ENCODE data around the gene HYAL2. TPM values are rescaled to one million over a fixed set of nuclear protein-coding genes. Genes with fewer than 3 reads are reported as not detected.

HYAL2 gene
- total RNA-seq, 1 experiment from 2014 or later, result 61.4 TPM

DNA sequence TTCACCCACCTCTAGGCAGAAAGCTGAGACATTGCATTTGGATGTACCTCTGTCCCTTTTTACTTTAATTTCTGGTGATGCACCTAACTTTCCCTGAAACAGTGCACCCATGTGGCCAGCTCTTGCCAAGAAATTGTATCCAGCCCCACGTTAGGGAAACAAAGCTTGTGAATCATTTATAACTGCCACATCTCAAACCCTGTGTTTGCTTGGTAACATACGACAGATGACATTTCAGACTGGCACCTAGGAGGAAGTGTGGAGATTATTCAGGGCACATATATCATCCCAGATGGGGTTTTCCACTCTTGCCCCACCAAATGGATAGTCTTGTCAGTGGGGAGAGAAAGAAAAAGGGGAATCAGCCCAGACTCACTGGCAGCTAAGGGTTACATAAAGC lies 30.2 kb upstream of the HYAL2 start:
- in situ Hi-C loops (cut with HindIII; ENCODE audit: low pct_unique_long_range_greater_than_20kb, low sequenced_read_pairs), result no loop called here
- DNase-seq (ENCODE audit: low read depth), result peak; percentile 77

DNA sequence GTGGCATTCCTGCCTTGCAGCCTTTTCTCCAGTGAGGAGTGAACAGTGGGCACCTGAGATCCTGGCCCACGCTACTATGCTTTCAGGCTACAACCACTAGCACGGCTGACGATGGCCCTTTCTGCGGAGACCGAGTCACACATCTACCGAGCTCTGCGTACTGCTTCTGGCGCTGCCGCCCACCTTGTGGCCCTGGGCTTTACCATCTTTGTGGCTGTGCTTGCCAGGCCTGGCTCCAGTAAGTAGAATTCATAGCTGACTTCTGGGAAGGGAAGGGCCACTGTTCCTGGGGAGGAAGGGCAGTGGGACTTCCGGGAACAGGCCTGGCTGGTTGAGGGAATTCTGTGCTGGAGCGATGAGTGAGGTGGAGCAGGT lies 28.8 kb upstream of the HYAL2 start:
- DNase-seq (ENCODE audit: low read depth), result peak; percentile 7
- in situ Hi-C loops (cut with HindIII; ENCODE audit: low pct_unique_long_range_greater_than_20kb, low sequenced_read_pairs), result no loop called here

DNA sequence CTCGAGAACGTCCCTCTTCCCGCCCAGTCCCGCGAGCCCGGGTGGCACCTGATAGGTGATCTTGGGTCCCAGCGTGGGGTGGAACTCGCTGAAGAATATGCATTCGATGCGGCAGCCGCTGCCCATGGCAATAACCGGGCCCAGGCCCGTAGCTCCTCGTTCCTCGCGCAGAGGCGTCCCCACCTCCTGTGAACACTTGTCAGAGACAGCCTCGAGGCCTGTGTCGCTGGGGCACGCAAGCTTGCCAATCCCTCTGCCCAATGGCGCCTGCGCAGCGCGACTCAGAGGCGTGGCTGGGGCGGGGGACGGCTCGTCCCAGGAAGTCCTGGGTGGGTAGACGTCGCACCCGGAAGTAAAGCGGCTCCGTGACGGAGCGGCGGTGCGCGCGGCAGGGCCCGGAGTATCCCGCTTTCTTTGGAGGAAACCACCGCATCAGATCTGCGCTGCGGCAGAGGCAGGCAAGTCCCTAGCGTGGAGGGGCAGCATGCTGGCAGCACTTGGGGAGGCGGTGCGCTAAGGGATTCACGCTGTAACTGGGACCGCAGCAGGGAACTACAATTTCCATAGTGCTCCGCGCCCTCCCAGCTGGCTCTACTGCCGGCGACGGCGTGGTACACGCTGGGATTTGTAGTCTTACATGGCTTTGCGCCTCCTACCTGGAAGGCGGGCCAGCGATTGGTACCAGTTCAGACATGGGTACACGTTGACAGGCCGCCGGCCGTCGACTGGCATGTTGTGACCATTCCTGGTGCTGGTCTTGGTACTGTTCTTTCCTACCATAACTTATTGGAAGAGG lies 28.2 kb upstream of the HYAL2 start, which contains the start of the genes CYB561D2 and NPRL2:
Gene CYB561D2 (plus strand): TSS at position 336 of the 796 bp plus-strand sequence. CDS start 572 bp downstream, outside the sequence.
Gene NPRL2 (minus strand): TSS at position 249 of the 796 bp plus-strand sequence. CDS start 123 bp downstream, at position 126.
- DNase-seq (ENCODE audit: low read depth), result peak; percentile 91
- in situ Hi-C loops (cut with HindIII; ENCODE audit: low pct_unique_long_range_greater_than_20kb, low sequenced_read_pairs), result no loop called here

DNA sequence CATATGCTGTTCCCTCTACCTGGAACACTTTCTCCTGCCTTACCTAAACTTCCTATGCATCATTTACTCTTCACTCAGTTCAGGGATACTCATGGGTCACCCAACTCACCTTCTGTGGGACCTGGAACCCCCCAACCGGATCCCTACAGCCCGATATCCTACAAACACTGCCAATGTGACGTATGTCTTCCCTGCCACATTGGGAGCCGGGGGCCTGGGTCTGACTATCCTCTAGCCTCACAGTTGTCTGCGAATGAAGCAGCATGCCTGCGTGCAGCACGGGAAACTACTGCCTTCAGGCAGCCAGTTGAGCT lies 27.6 kb upstream of the HYAL2 start:
- no peak for DNase-seq (ENCODE audit: low read depth)
- in situ Hi-C loops (cut with HindIII; ENCODE audit: low pct_unique_long_range_greater_than_20kb, low sequenced_read_pairs), result no loop called here

DNA sequence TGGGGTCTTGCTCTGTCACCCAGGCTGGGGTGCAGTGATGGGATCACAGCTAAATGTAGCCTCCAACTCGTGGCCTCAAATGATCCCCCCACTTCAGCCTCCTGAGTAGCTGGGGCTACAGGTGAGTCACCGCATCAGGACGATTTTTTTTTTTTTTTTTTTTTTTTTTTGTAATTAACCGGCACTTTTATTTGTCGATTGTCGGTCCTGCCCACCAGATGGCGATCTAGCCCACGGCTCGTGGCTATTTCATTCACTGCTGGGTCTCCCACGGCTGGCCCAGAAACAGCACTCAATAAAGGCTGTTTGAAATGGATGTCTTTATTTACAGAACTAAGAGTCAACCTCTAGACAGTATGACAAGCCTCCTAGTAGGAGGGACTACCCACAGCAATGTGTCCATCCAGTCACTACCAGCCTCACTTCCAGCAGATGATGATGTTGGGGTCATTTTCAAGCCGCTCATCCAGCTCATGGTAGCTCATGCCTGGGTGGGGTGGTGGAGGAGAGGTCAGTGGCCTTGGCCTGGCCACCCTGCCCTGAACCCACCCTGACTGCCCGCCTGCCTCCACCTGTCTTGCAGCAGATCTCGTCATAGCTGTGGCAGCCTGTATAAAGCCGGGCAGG lies 24.8 kb upstream of the HYAL2 start:
- peak; percentile 76 for DNase-seq (ENCODE audit: low read depth)
- in situ Hi-C loops (cut with HindIII; ENCODE audit: low pct_unique_long_range_greater_than_20kb, low sequenced_read_pairs), result no loop called here

DNA sequence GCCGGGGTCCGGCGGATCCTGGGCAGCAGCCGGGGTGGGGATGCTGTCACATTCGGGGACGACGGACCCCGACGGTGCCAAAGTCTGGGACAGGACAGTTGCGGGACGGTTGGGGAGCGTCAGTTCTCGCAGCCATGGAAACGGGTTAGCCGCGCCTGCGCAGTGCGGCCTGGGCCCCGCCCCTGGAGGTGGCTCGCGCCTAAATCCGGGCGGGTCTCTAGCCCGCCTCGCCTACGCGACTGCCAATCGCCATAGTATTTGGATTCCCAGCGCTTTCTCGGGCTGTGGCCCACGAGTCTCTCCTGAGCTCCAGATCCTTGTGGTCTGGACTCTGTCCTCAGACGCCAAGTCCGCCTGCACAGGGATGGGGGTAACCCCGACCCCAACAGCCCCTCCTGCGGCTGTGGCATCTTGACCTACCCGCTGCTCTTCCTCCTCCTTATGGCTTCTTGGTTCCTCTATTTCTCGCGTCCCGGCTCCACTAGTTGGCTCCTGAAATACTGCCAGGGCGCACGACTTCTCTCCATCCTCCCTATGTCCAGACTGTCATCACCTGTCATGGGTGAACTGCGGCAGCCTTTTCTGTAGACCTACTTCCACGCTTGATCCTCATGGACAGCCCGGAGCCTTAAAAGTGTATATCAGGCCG lies 23.2 kb upstream of the HYAL2 start, which contains the start of gene ZMYND10:
Gene ZMYND10 (minus strand): TSS at position 147 of the 649 bp plus-strand sequence. CDS start 153 bp downstream, outside the sequence.
- DNase-seq (ENCODE audit: low read depth), result no peak
- in situ Hi-C loops (cut with HindIII; ENCODE audit: low pct_unique_long_range_greater_than_20kb, low sequenced_read_pairs), result no loop called here

GRCh38 chr3:50345008-50345407 lies 22.5 kb upstream of the HYAL2 start:
- no peak for DNase-seq (ENCODE audit: low read depth)
- in situ Hi-C loops (cut with HindIII; ENCODE audit: low pct_unique_long_range_greater_than_20kb, low sequenced_read_pairs), result no loop called here

DNA sequence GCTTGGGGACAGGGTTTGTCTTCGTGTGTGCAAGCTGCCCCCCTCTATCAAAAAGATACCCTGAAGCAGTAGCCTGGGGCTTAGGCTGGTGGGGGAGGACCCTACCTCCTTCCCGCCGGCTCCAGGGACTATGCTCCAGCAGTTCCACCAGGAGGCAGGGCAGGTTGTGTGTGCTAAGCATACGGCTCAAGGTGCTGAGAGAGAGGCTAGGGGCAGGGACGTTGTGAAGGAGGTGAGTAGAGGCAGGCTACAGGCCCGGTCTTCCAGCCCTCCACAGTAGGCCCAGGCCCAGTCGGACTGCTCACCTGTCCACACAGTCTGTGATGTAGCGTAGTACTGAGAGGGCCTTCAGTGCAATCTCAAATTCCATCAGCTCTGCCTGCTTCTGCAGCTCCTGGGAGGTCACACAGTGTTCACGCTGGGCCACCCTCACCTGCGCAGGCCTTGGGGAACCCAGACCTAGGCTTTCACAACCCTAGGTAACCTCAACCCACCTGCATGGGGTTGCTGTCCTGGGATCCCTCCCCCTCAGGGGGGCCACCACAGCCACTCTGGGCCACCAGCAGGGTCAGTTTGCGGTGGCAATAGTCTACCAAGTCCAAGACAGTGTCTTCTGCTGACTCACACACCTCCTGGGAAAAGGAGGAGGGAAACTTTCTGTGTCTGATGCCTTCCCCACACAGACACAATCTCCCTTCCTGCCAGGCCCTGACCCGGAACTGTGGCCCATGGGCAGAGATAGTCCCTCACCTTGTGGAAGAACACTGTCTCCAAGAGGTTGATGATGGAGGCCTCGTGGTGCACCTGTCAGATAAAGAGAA lies 20.5 kb upstream of the HYAL2 start:
- in situ Hi-C loops (cut with HindIII; ENCODE audit: low pct_unique_long_range_greater_than_20kb, low sequenced_read_pairs), result no loop called here

GRCh38 chr3:50341996-50342650 lies 19.6 kb upstream of the HYAL2 start:
- no peak for DNase-seq (ENCODE audit: low read depth)
- in situ Hi-C loops (cut with HindIII; ENCODE audit: low pct_unique_long_range_greater_than_20kb, low sequenced_read_pairs), result no loop called here

More for the DNA sequence above, 20.5 kb upstream of the HYAL2 start:
- no peak for DNase-seq (ENCODE audit: low read depth)

DNA sequence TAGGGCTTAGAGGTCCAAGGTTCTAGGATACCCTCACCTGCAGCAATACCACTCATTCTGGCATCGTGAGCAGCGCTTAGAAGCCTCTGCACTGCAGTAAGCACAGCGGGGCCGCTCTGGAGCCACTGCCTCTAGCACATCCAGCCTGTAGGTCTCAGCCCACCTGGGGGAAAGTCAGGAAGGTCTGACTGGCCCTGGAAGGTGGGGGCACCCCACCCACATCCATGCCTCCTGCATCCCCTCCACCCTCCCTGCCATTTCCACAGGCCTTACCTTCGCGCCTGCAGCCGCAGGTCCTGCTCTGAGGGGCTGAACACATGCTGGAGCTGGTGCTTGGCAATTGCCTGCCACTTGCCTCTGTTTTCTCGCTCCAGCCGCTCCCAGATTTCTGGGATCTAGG lies 19.0 kb upstream of the HYAL2 start:
- no peak for DNase-seq (ENCODE audit: low read depth)
- in situ Hi-C loops (cut with HindIII; ENCODE audit: low pct_unique_long_range_greater_than_20kb, low sequenced_read_pairs), result no loop called here

DNA sequence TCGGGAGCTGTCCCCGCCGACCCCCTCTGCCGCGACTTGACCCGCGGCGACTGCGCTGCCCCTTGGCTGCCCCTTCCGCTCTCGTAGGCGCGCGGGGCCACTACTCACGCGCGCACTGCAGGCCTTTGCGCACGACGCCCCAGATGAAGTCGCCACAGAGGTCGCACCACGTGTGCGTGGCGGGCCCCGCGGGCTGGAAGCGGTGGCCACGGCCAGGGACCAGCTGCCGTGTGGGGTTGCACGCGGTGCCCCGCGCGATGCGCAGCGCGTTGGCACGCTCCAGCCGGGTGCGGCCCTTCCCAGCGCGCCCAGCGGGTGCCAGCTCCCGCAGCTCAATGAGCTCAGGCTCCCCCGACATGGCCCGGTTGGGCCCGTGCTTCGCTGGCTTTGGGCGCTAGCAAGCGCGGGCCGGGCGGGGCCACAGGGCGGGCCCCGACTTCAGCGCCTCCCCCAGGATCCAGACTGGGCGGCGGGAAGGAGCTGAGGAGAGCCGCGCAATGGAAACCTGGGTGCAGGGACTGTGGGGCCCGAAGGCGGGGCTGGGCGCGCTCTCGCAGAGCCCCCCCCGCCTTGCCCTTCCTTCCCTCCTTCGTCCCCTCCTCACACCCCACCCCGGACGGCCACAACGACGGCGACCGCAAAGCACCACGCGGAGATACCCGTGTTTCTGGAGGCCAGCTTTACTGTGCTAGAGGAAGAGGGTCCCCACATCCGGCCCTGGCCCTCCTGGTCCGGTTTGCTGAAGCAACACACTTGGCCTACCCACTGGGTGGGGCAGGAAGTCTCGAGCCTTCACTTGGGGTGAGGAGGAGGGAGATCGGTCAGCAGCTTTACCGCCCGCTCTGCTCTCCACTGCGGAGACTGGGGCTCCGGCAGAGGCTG lies 18.1 kb upstream of the HYAL2 start, which contains the start of gene RASSF1:
Gene RASSF1 (minus strand): TSS at position 389 of the 882 bp plus-strand sequence. CDS start 31 bp downstream, at position 358.
- DNase-seq (ENCODE audit: low read depth), result no peak
- in situ Hi-C loops (cut with HindIII; ENCODE audit: low pct_unique_long_range_greater_than_20kb, low sequenced_read_pairs), result no loop called here

DNA sequence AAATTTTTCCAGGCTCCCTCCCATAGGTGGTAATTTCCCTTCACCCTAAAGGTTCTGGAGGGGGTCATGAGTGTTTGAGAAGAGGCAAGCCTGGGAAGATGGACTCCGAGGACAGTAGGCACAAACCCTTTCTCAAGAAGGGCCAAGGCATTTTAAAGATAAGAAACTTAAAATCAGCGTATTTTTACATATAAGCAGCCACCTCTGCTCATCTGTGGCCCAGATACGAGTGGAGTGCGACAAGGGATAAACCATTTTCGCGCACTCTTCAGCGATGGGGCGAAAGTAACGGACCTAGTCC lies 17.6 kb upstream of the HYAL2 start:
- in situ Hi-C loops (cut with HindIII; ENCODE audit: low pct_unique_long_range_greater_than_20kb, low sequenced_read_pairs), result no loop called here
- DNase-seq (ENCODE audit: low read depth), result no peak

- DNase-seq (ENCODE audit: low read depth), result no peak
- in situ Hi-C loops (cut with HindIII; ENCODE audit: low pct_unique_long_range_greater_than_20kb, low sequenced_read_pairs), result no loop called here
Observed at GRCh38 chr3:50339485-50340146, 17.1 kb upstream of the HYAL2 start.

DNA sequence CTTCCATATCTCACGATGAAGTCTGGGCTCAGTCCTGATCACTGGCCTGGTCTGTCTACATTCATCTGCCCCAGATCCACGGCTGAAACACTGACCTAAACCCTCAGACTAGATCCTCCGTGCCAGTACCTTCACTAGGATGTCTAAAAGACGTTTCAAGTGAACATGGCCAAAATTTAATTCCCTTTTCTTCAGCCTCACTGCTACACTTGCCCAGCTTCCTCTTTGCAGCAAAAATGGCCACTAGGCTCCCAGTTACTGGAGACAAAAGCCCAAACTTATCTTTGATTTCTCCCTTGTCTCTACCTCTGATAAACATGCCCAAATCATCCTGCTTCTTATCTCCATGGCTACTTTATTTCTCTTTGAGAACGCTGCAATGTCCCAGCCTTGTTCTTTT lies 16.4 kb upstream of the HYAL2 start:
- no peak for DNase-seq (ENCODE audit: low read depth)
- in situ Hi-C loops (cut with HindIII; ENCODE audit: low pct_unique_long_range_greater_than_20kb, low sequenced_read_pairs), result no loop called here

- peak; percentile 96 for DNase-seq (ENCODE audit: low read depth)
- in situ Hi-C loops (cut with HindIII; ENCODE audit: low pct_unique_long_range_greater_than_20kb, low sequenced_read_pairs), result no loop called here
Observed at GRCh38 chr3:50337175-50337861, 14.8 kb upstream of the HYAL2 start.

Measured in Caki2 (cell line).